HCT116 (cell line): ENCODE data around the gene ZCCHC24. TPM values are rescaled to one million over a fixed set of nuclear protein-coding genes. Genes with fewer than 3 reads are reported as not detected.

Source experiments
- ATAC-seq: fragments of 200-7000 bp; cut with Tn5 transposase; 2 replicates; pipeline ENCODE4 v1.9.1; 2020; ENCODE audit warnings: mild to moderate bottlenecking, moderate library complexity
- BruUV-seq: library from RNA; stranded (reverse); fragments of 400-500 nt; replicated peaks from 2 replicates; lab custom pipeline; 2021; lab: Mats Ljungman, UMichigan
- CTCF ChIA-PET: fragments of 300-600 bp; sonication (Branson Sonifier 250); formaldehyde crosslinking; loops from one replicate; lab custom pipeline; 2021; ENCODE audit warnings: antibody characterized with exemption; lab: Charles Lee
- POLR2A ChIA-PET: fragments of 300-600, 350-600 bp; sonication (Branson Sonifier 250); formaldehyde crosslinking; loops from one replicate; lab custom pipeline; 2021; ENCODE audit warnings: antibody characterized with exemption; lab: Charles Lee
- RAD21 ChIA-PET, 2 experiments: fragments of 300-600 bp; sonication (Branson Sonifier 250); formaldehyde crosslinking; loops; one replicate each; lab custom pipeline; 2023; ENCODE audit warnings: low total read pairs in 2 of 2; ENCODE audit not compliant: uncharacterized antibody in 2 of 2, unreplicated experiment in 2 of 2, low non-redundant PET in 1 of 2; lab: Charles Lee
- DNase-seq: peaks from one replicate; pipeline ENCODE4 v3.0.0-alpha.2; 2010; ENCODE audit warnings: low read depth, low spot score
- H2AFZ ChIP-seq: fragments of 200-600 bp; shearing (Covaris generic), sonication (generic); 2 replicates; pipeline ENCODE4 v1.6.1; 2017; ENCODE audit warnings: low read depth, mixed run types, mixed read lengths, antibody characterized with exemption, low read length; ENCODE audit not compliant: poor library complexity, severe bottlenecking
- H3K27ac ChIP-seq: 2 replicates; pipeline ENCODE4 v1.5.1; 2012; ENCODE audit warnings: low read depth, low read length
- H3K27me3 ChIP-seq: fragments of 200-600 bp; sonication (generic); 2 replicates; pipeline ENCODE4 v1.6.1; 2016; ENCODE audit warnings: mixed run types, low read length, mixed read lengths; ENCODE audit not compliant: insufficient read depth
- H3K36me3 ChIP-seq, 2 experiments: fragments of 200-500 bp in 1 of 2; fragments of 200-600 bp in 1 of 2; sonication (Bioruptor generic) in 1 of 2; sonication (generic) in 1 of 2; 2 replicates each; pipeline versions ENCODE4 v1.5.1 to v1.6.1; 2014 to 2016; ENCODE audit warnings: low read length in 2 of 2, inconsistent platforms in 1 of 2, mixed read lengths in 1 of 2, mixed run types in 1 of 2; ENCODE audit not compliant: insufficient read depth in 2 of 2, control insufficient read depth in 1 of 2
- H3K4me1 ChIP-seq, 2 experiments: fragments of 200-600 bp in 1 of 2; sonication (generic) in 1 of 2; 2 replicates each; pipeline versions ENCODE4 v1.5.1 to v1.6.1; 2012 to 2017; ENCODE audit warnings: low read length in 2 of 2, inconsistent platforms in 1 of 2, mild to moderate bottlenecking in 1 of 2, mixed read lengths in 1 of 2, mixed run types in 1 of 2, moderate library complexity in 1 of 2; ENCODE audit not compliant: insufficient read depth in 2 of 2, control insufficient read depth in 1 of 2
- H3K4me2 ChIP-seq: fragments of 200-600 bp; sonication (generic); 2 replicates; pipeline ENCODE4 v1.6.1; 2017; ENCODE audit warnings: mixed run types, low read length, mixed read lengths
- H3K4me3 ChIP-seq, 2 experiments: fragments of 200-600 bp in 1 of 2; sonication (generic) in 1 of 2; replicated peaks in 1 of 2; 2 replicates each; pipeline ENCODE4 v1.5.1; 2011 to 2016; ENCODE audit warnings: low read length in 2 of 2, control low read depth in 1 of 2, low read depth in 1 of 2, mild to moderate bottlenecking in 1 of 2, mixed read lengths in 1 of 2, mixed run types in 1 of 2
- H3K79me2 ChIP-seq: fragments of 200-600 bp; sonication (generic); 2 replicates; pipeline ENCODE4 v1.6.1; 2017; ENCODE audit warnings: mild to moderate bottlenecking, mixed run types, low read length, moderate library complexity, mixed read lengths; ENCODE audit not compliant: insufficient read depth
- H3K9ac ChIP-seq: fragments of 200-600 bp; sonication (generic); 2 replicates; pipeline ENCODE4 v1.6.1; 2016; ENCODE audit warnings: low read length, mixed read lengths
- H3K9me2 ChIP-seq: fragments of 200-600 bp; sonication (generic), shearing (Covaris generic); 2 replicates; pipeline ENCODE4 v1.6.1; 2017; ENCODE audit warnings: mixed run types, mild to moderate bottlenecking, moderate library complexity; ENCODE audit not compliant: insufficient read depth
- H3K9me3 ChIP-seq, 2 experiments: fragments of 200-500 bp in 1 of 2; fragments of 200-600 bp in 1 of 2; sonication (Bioruptor generic) in 1 of 2; sonication (generic) in 1 of 2; 2 replicates each; pipeline ENCODE4 v1.6.1; 2014 to 2017; ENCODE audit warnings: low read length in 2 of 2, mixed read lengths in 2 of 2, inconsistent platforms in 1 of 2, low read depth in 1 of 2, mild to moderate bottlenecking in 1 of 2, mixed run types in 1 of 2, moderate library complexity in 1 of 2; ENCODE audit not compliant: control insufficient read depth in 1 of 2, insufficient read depth in 1 of 2
- H4K20me1 ChIP-seq: fragments of 200-600 bp; sonication (generic), shearing (Covaris generic); 2 replicates; pipeline ENCODE4 v1.6.1; 2017; ENCODE audit warnings: mixed run types, mild to moderate bottlenecking, moderate library complexity; ENCODE audit not compliant: insufficient read depth
- SRF ChIP-seq: IDR thresholded peaks from 2 replicates; pipeline ENCODE4 v1.6.1; 2012; ENCODE audit warnings: low read depth
- TCF7L2 ChIP-seq: IDR thresholded peaks from 2 replicates; pipeline ENCODE4 v1.7.0; 2011; ENCODE audit warnings: borderline replicate concordance, inconsistent platforms; ENCODE audit not compliant: insufficient read depth, insufficient read length; ENCODE audit errors: extremely low read depth
- YY1 ChIP-seq: IDR thresholded peaks from 2 replicates; pipeline ENCODE4 v1.6.1; 2011; ENCODE audit warnings: low read length, low read depth, moderate library complexity, mild to moderate bottlenecking; ENCODE audit not compliant: insufficient replicate concordance; ENCODE audit errors: extremely low read depth
- intact Hi-C: fragments of 100-400 bp; cut with micrococcal nuclease; formaldehyde crosslinking; loops from 2 replicates; pipeline ENCODE4 v1.10.0; 2022
- total RNA-seq: library from RNA; stranded (reverse); gene quantifications from one replicate; pipeline ENCODE4 v1.2.1, GENCODE V29; 2021; ENCODE audit not compliant: unreplicated experiment
- TF ChIP-seq, protein P1 (sequence below): IDR thresholded peaks from 2 replicates; pipeline ENCODE4 v1.6.1; 2011; ENCODE audit warnings: mild to moderate bottlenecking, low read length, moderate library complexity; ENCODE audit not compliant: insufficient replicate concordance; ENCODE audit errors: extremely low read depth

The ZCCHC24 gene
- total RNA-seq, 1 experiment from 2014 or later, result 7.0 TPM

DNA sequence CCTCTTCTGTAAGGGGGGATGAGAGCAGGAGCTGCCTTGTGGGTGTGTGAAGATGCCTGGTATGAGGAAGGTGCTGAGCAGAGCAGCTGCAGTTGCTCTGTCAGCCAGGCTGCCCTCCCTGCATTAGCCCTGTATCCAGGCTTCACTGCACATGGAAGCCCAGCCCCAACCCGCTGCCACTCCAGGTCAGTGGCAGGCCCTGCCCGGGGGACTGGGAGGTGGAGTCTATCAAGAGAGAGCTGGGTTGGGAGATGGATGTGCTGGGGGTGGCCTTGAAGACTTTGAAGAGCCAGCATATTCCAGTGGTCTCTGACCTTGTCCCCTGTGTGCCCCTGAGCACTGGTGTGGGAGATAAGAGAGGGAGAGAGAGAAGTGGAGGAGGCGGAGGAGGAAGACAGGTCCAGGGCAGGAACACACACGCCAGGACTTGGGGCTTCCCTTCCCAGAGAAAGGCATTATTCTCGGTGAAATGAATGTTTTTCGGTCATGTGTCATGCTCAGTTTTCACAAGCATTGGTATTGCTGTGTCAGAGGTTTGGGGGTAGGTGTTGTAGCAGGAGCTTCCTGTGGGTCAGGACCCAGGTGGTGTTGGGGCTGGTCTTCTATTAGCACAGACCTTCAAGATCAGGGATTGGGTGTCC lies 95.5 kb downstream of the ZCCHC24 start:
- Histone ChIP-seq H2AFZ (no peak overlapping the region), H3K9ac (no peak overlapping the region), H3K9me2 (no peaks in the 10 kb centered on the region), H4K20me1 (peaks cover 12% of the 10 kb centered on the region; the same call in 1 of the 2 replicates), H3K27me3 (no peaks in the 10 kb centered on the region), H3K4me1 (peaks cover 7 to 25% of the 10 kb centered on the region in 2 experiments; a peak in 3 of 4 replicates), H3K4me2 (no peak overlapping the region), H3K4me3 (no peak overlapping the region), H3K27ac (no peak overlapping the region; the same call in 1 of the 2 replicates), H3K36me3 (peaks cover 38 to 63% of the 10 kb centered on the region in 2 experiments), H3K9me3 (no peaks in the 10 kb centered on the region), H3K79me2 (peaks cover 66% of the 10 kb centered on the region)
- no TSS peak for BruUV-seq
- ATAC-seq, result no peak
- ChIA-PET CTCF (no interaction called here), RAD21 (no interaction called here), POLR2A (no interaction called here)
- no peak for DNase-seq
- intact Hi-C loops, result no loop called here
- TF ChIP-seq TCF7L2, result no peak
- no peak for TF ChIP-seq SRF

DNA sequence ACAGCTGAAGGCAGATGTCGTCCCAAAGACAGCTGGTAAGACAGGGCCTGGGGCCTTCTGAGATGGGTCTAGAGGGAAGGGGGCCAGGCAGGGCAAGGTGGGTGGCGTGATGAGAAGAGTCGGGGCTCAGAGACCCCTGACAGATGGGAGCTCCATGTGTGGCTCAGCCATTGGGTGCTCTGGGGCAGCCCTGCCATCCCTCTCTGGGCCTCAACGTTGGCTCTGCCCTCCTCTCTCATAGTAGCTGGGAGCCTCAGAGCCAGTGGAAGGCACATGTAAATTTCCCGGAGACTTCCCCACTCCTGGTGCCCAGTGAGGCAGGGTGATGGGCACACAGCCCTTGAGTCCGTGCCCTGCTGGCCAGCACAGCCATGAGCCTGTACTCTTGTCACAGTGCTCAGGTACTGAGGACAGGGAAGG lies 96.3 kb downstream of the ZCCHC24 start:
- peak overlapping the region; percentile 100 for H3K9ac ChIP-seq
- H3K36me3 ChIP-seq, result peaks cover 31 to 55% of the 10 kb centered on the region in 2 experiments
- H3K4me2 ChIP-seq, result peak overlapping the region; percentile 97
- CTCF ChIA-PET, result no interaction called here
- no peak for ATAC-seq
- H3K9me3 ChIP-seq, result no peaks in the 10 kb centered on the region
- no peak overlapping the region; the same call in 1 of the 2 replicates for H3K27ac ChIP-seq
- TF ChIP-seq YY1 (no peak), TCF7L2 (no peak)
- TF ChIP-seq, protein P1, sequence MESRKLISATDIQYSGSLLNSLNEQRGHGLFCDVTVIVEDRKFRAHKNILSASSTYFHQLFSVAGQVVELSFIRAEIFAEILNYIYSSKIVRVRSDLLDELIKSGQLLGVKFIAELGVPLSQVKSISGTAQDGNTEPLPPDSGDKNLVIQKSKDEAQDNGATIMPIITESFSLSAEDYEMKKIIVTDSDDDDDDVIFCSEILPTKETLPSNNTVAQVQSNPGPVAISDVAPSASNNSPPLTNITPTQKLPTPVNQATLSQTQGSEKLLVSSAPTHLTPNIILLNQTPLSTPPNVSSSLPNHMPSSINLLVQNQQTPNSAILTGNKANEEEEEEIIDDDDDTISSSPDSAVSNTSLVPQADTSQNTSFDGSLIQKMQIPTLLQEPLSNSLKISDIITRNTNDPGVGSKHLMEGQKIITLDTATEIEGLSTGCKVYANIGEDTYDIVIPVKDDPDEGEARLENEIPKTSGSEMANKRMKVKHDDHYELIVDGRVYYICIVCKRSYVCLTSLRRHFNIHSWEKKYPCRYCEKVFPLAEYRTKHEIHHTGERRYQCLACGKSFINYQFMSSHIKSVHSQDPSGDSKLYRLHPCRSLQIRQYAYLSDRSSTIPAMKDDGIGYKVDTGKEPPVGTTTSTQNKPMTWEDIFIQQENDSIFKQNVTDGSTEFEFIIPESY, result no peak
- peaks cover 12% of the 10 kb centered on the region; the same call in 1 of the 2 replicates for H4K20me1 ChIP-seq
- POLR2A ChIA-PET, result no interaction called here
- peaks cover 62% of the 10 kb centered on the region for H3K79me2 ChIP-seq
- peaks cover 7 to 25% of the 10 kb centered on the region in 2 experiments; a peak in 3 of 4 replicates for H3K4me1 ChIP-seq
- RAD21 ChIA-PET, result no interaction called here
- no peak for DNase-seq
- no peaks in the 10 kb centered on the region for H3K27me3 ChIP-seq
- H2AFZ ChIP-seq, result no peak overlapping the region
- peak overlapping the region; percentile 85 to 99 for H3K4me3 ChIP-seq
- no peaks in the 10 kb centered on the region for H3K9me2 ChIP-seq
- BruUV-seq, result no TSS peak
- intact Hi-C loops, result no loop called here
